Measurements from ENCODE around the gene PLCB1.

The PLCB1 gene

DNA sequence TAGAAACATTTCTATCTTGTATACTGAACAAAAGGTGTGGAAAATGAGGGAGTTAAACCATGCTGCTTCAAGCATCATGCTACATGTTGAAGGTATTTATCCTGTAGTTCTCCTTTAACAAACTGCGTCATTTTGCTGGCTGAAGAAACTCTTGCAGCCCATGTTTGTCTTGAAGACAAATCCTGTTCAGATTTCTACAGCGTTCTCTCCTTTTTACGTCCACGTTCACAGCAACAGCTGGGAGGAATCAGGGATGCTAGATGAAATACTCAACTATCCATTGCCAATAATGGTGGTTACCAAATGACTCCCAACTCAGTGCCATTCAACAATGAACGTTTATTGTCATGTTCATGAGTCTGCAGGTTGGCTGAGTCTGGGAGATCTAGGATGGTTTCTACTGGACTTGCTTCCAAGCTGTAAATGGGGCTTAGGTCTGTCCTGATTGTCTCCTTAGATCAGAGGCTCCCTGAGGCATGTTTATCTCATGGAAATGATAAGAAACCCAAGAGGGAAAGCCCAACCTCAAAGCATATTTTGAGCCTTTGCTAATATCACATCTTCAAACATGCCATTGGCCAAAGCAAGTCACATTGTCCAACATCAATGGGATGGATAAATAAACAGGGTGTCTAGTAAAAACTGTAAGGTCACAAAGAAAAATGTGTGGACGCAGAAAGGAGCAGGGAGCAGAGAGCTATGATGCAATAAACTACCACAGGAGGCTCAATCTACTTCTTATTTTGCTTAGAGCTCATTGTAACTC is 2.7 kb upstream of the PLCB1 start:
- no peak for DNase-seq (ENCODE audit: low read depth)

GRCh38 chr20:8130840-8131526 is 1.1 kb upstream of the PLCB1 start:
- no peak for DNase-seq (ENCODE audit: low read depth)

DNA sequence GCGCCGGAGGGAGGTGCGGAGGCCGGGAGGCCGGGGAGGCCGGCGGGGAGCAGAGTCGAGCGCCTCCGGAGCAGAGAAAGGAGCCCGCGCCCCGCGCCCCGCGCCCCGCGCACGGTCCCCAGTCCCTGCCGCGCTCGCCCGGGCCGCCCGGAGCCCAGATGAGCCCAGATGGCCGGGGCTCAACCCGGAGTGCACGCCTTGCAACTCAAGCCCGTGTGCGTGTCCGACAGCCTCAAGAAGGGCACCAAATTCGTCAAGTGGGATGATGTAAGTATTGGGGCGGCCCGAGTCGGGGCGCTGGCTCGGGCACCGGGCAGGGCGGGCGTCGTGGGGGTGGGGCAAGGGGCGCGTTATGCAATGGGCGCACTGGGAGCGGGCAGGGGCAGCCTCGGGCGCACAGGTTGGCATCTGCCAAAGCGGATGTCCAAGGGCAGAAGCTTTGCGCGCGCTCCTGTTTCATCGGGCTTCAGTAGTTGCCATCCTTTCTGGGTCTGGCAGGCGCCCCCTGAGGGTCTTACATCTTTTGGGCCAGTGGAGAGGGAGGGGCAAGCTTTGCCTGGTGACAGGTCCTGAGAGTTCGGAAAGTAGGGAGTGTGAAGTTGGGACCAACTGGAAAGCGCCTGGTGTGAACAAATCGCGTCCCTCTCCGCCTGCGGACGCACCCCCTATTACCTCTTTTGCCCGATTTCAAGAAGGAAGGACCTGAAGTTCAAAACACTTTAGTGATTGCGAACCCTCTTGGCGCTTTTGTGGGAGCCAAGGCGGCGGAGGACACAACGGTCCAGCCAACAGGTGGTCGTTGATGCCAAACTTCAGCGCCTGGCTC is 631 bp downstream of the PLCB1 start:
- no peak for DNase-seq (ENCODE audit: low read depth)

GRCh38 chr20:8133310-8133768 is 1.3 kb downstream of the PLCB1 start:
- no peak for DNase-seq (ENCODE audit: low read depth)

DNA sequence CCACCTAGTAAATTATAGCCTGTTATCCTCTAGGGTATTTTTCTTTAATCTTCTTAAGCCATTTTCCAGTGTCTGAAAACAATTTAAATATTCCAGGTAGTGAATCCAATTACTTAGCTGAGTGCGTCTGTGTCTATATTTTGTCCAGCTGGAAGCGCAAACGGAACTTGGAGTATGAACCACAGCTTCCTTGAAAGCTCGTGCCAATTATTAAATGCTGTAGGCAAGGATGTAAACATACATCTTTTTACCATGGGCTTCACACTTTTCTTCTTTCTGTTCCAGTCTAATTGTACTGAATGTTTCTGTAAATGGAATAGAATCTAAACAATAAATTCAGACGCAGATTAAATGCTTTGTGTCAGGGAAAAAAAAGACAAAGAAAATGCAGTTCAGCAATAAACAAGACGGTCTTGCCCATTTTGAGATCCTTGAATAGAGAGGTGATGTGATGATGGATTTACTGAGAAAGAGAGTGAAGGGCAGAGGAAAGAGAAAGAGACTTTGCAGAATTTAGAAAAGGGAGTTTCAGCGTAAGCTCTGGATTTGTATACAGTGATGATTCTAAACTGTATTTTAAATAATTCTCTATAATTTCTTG is 1.9 kb downstream of the PLCB1 start:
- DNase-seq (ENCODE audit: low read depth) = no peak

- DNase-seq (ENCODE audit: low read depth) = no peak
Measured at GRCh38 chr20:8139899-8140298, 7.8 kb downstream of the PLCB1 start.

GRCh38 chr20:8143474-8143873 is 11.4 kb downstream of the PLCB1 start:
- no peak for DNase-seq (ENCODE audit: low read depth)

- DNase-seq (ENCODE audit: low read depth) = peak; percentile 67
Measured at GRCh38 chr20:8144282-8145245, 12.5 kb downstream of the PLCB1 start.

- no peak for DNase-seq (ENCODE audit: low read depth)
Measured at GRCh38 chr20:8145246-8146168, 13.4 kb downstream of the PLCB1 start.

- no peak for DNase-seq (ENCODE audit: low read depth)
Measured at GRCh38 chr20:8147476-8147875, 15.4 kb downstream of the PLCB1 start.

DNA sequence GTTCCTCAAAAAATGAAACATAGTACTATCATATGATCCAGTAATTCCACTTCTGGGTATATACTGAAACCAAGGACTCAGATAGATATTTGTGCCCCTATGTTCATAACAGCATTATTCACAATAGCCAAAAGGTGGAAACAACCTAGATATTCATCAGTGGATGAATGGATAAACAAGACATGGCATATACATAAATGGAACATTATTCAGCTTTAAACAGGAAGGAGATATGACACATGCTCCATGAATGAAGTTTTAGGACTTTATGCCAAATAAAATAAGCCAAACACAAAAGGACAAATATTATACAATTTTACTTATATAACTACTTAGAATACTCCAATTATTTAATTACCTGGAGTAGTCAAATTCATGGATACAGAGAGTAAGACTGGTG is 16.4 kb downstream of the PLCB1 start:
- no peak for DNase-seq (ENCODE audit: low read depth)

DNA sequence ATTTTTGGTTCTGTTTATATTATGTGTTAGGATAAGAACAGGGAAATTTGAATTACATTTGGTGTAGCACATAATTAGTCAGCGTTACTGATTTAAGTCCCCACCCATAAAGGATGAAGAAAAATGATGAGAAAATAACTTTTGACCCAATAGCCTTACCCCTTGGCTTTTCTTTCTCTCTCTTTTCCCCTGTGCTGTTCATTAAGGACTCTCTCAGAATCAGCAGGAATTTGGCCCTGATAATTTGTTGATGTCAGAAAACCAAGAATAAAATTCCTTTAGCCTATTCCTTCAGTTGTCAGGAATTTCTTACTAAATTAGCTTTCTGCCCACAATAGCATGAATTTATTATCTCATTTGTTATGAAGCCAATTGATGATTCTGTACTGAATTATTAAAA is 18.5 kb downstream of the PLCB1 start:
- DNase-seq (ENCODE audit: low read depth) = no peak

- DNase-seq (ENCODE audit: low read depth) = no peak
Measured at GRCh38 chr20:8151372-8151771, 19.3 kb downstream of the PLCB1 start.

GRCh38 chr20:8152183-8152582 is 20.1 kb downstream of the PLCB1 start:
- DNase-seq (ENCODE audit: low read depth) = peak; percentile 17

DNA sequence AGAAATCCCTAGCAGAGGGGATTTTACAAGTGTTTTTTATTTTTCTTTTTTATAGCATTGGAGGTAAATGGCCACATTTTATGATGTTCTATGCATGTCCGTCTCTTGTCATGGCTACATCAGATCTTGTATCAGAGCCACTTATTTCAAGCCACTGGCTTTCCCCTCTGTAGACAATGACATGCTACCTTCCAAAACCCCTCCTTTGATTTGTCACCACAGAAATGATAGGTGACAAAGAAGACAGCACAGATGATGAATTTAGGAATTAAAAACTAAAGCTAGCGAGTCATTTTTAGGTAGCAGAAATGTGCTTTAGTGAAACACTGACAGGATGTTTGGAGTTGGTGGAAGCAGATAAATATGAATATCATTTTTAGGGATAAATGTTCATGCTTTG is 20.8 kb downstream of the PLCB1 start:
- DNase-seq (ENCODE audit: low read depth) = no peak

- DNase-seq (ENCODE audit: low read depth) = no peak
Measured at GRCh38 chr20:8153281-8153908, 21.3 kb downstream of the PLCB1 start.

DNA sequence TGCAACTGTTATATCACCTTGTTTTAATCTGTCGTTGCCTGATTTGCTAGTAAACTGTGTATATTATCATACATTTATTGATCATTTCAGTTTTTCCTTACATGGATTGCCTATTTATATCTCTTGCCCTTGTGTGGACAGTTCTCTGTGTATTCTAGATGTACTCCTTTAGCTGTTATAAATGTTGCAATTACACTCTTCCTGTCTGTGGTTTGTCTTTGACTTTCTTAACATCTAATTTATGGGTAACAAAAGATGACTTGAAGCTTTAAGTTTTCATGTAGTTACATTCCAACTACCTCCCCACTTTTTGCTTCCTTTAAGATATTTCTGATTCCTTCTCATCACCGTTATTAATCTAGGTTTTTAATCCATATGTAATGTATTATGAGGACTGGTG is 22.6 kb downstream of the PLCB1 start:
- DNase-seq (ENCODE audit: low read depth) = no peak

- DNase-seq (ENCODE audit: low read depth) = no peak
Measured at GRCh38 chr20:8155229-8155628, 23.2 kb downstream of the PLCB1 start.

DNA sequence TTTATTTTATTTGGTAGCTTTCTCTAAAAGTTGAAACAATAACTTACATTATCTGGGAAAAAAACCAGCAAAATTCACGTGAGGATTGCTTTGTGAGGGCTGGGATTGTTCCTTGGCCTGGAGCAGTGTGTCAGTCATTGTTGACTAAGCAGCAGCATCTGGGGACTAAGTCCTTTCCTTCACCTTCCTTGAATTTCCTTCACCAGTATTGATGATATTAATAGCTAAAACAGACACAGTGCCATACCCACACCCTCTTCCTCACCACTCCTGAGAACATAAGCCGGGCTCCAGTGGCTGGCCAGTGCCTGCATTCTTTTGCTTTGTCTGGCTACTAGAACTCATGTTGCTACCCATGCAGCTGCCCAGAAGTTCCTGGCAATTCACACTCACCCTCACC is 23.7 kb downstream of the PLCB1 start:
- DNase-seq (ENCODE audit: low read depth) = no peak
